ENCODE data around the gene MST1. TPM values are rescaled to one million over a fixed set of nuclear protein-coding genes. Genes with fewer than 3 reads are reported as not detected.
A peak's percentile ranks its signal among the peaks of the same experiment; 100 is the strongest.

Gene MST1
- total and polyA plus RNA-seq, 9 of the 15 experiments (the other 6 are each of a cell fraction or from before 2014, with no cell fraction given), result 0.08 to 1.8 (median 0.40) TPM

GRCh38 chr3:49670940-49671290 is 18.4 kb downstream of the MST1 start:
- BruUV-seq (replicated peaks), result no TSS peak

More at GRCh38 chr3:49670940-49671290, 18.4 kb downstream of the MST1 start:
- peaks cover 17 to 36% of the 10 kb centered on the region in 2 experiments; a peak in 4 of 5 replicates for H3K4me1 ChIP-seq (replicated peaks in 1 of 2; ENCODE audit: control insufficient read depth in 2 of 2, insufficient read depth in 2 of 2, low read length in 2 of 2)
- H3K36me3 ChIP-seq (ENCODE audit: control insufficient read depth, insufficient read depth, low read length), result peaks cover 10% of the 10 kb centered on the region; the same call in 2 of the 3 replicates
- peaks cover 25% of the 10 kb centered on the region for H3K79me2 ChIP-seq (ENCODE audit: control insufficient read depth, insufficient read depth, low read length)
- H3K4me2 ChIP-seq (ENCODE audit: insufficient read depth, low read length), result no peak overlapping the region
- DNase-seq (ENCODE audit: extremely low read depth in 1 of 4, low spot score in 3 of 4) (no peak), ATAC-seq (no peak), FAIRE-seq (no peak)
- H4K20me1 ChIP-seq (replicated peaks; ENCODE audit: control insufficient read depth, insufficient read depth, low read length), result no peaks in the 10 kb centered on the region; the same call in 1 of the 2 replicates
- WGBS (ENCODE audit: insufficient coverage, low coverage, missing lambda C conversion rate), result 62% methylated on average over 3 of the region's 6 CpGs
- peaks cover 2% of the 10 kb centered on the region for H3K9me1 ChIP-seq (ENCODE audit: control insufficient read depth, insufficient read depth, low read length)
- H3K4me3 ChIP-seq, result no peak overlapping the region
- H3K9me3 ChIP-seq (replicated peaks; ENCODE audit: control insufficient read depth, insufficient read depth, low read depth, low read length), result no peaks in the 10 kb centered on the region
- intact Hi-C loops (cut with micrococcal nuclease) (loop anchor here (1.0 to 5.0 kb wide), 3 partner anchors 104 to 217 kb away; no protein-coding TSS in a partner anchor), in situ Hi-C loops (cut with MboI) (loop anchor here (5.0 kb wide), 1 partner anchor 129 kb away; no protein-coding TSS in a partner anchor)
- H2AFZ ChIP-seq (ENCODE audit: low read depth, low read length), result no peak overlapping the region
- ChIA-PET CTCF (ENCODE audit: low intra/inter-chr PET ratio) (interaction anchor here (0.6 to 1.9 kb wide), 4 partner anchors 61 to 1092 kb away, joined by 3 to 21 read pairs (median 4); no protein-coding TSS in a partner anchor), POLR2A (no interaction called here)
- TF ChIP-seq TCF15 (CRISPR knock-in tag; IDR thresholded peaks at IDR 0.05) (no peak), SMAD2 (IDR thresholded peaks at IDR 0.05; ENCODE audit: low read depth, low read length) (no peak), ERF (CRISPR knock-in tag; IDR thresholded peaks at IDR 0.05) (no peak), BCLAF1 (IDR thresholded peaks at IDR 0.05; ENCODE audit: borderline replicate concordance in 1 of 2, control insufficient read depth in 1 of 2, low read depth in 2 of 2, low read length in 1 of 2) (no peak), E2F4 (CRISPR knock-in tag; IDR thresholded peaks at IDR 0.05; ENCODE audit: low read depth) (no peak)
- peak overlapping the region in 1 of 2 experiments; percentile 45; a peak in 1 of 4 replicates for H3K9ac ChIP-seq (ENCODE audit: insufficient read depth in 1 of 2, low read depth in 2 of 2, low read length in 2 of 2)
- H3K27me3 ChIP-seq (ENCODE audit: control insufficient read depth in 2 of 2, insufficient read depth in 2 of 2, low read length in 2 of 2), result no peaks in the 10 kb centered on the region
- no peak overlapping the region for H3K27ac ChIP-seq (ENCODE audit: extremely low read depth, low read depth, low read length)
